ENCODE measurements around the gene AP1G1. TPM values are rescaled to one million over a fixed set of nuclear protein-coding genes. Genes with fewer than 3 reads are reported as not detected.

The AP1G1 gene
- total RNA-seq, 4 donors from 2014 or later, result 113 to 153 (median 137) TPM

DNA sequence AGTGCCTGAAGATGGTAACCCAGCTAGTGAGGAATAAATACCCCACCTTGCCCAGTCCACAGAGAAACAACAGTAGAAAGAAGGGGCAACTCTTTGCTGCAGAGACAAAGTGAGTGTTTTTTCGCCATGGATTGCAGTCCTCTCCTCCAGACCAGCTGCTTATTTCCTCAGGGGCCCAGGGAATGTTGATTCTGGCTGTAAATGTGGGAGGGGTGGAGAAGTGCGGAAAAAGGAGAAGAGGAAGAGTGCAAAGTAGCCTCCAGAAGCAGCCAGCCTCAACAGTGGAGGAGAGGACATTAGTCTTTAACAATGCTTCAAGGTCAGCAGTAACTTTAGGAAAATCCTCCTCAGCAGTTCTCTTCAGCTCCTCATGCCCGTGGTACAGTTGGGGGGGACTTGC is 76.0 kb downstream of the AP1G1 start:
- TF ChIP-seq, protein P1, sequence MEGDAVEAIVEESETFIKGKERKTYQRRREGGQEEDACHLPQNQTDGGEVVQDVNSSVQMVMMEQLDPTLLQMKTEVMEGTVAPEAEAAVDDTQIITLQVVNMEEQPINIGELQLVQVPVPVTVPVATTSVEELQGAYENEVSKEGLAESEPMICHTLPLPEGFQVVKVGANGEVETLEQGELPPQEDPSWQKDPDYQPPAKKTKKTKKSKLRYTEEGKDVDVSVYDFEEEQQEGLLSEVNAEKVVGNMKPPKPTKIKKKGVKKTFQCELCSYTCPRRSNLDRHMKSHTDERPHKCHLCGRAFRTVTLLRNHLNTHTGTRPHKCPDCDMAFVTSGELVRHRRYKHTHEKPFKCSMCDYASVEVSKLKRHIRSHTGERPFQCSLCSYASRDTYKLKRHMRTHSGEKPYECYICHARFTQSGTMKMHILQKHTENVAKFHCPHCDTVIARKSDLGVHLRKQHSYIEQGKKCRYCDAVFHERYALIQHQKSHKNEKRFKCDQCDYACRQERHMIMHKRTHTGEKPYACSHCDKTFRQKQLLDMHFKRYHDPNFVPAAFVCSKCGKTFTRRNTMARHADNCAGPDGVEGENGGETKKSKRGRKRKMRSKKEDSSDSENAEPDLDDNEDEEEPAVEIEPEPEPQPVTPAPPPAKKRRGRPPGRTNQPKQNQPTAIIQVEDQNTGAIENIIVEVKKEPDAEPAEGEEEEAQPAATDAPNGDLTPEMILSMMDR (IDR thresholded peaks at IDR 0.05), result no peak
- no peak for TF ChIP-seq POLR2A (IDR thresholded peaks at IDR 0.05)
- no peaks in the 10 kb centered on the region for H3K9me3 ChIP-seq
- no peaks in the 10 kb centered on the region for H3K27me3 ChIP-seq
- peaks cover 0 to 63% (median 7%) of the 10 kb centered on the region in 3 donors for H3K36me3 ChIP-seq
- DNase-seq, result no peak
- H3K27ac ChIP-seq, result peak overlapping the region in 2 of 4 donors; percentile 6
- no peak overlapping the region for H3K4me3 ChIP-seq
- peaks cover 0 to 18% (median 0%) of the 10 kb centered on the region in 4 donors for H3K4me1 ChIP-seq

DNA sequence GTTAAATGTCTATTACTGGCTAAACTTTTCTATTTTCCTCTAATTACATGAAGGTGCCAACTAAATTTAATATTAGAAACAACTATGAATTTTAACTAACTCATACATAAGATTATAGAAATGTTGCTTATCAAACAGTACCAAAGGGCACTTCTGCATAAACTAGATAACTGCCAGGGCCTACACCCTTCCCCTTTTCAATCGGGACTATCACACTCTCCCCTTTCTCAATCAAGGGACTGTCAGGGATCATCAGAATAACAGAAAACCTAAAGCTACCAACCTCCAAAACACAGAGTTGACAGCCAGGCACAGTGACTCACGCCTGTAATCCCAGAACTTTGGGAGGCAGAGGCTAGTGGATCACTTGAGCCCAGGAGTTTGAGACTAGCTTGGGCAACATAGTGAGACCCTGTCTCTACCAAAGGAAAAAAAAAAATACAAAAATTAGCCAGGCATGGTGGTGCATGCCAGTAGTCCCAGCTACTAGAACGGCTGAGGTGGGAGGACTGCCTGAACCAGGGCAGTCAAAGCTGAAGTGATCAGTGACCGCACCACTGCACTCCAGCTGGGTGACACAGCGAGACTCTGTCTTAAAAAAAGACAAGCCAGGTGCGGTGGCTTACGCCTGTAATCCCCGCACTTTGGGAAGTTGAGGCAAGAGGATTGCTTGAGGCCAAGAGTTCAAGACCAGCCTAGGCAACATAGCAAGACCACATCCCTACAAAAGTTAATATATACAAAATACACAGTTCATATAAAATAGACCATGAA is 80.9 kb downstream of the AP1G1 start:
- Histone ChIP-seq H3K4me1 (peaks cover 0 to 51% (median 7%) of the 10 kb centered on the region in 4 donors), H3K4me3 (no peak overlapping the region), H3K27me3 (no peaks in the 10 kb centered on the region), H3K9me3 (no peaks in the 10 kb centered on the region), H3K36me3 (peaks cover 0 to 24% (median 0%) of the 10 kb centered on the region in 3 donors), H3K27ac (peak overlapping the region; percentile 54 to 87 (median 66))
- peak in 1 of 3 donors; percentile 24 for DNase-seq
- TF ChIP-seq, protein P1 (IDR thresholded peaks at IDR 0.05), result no peak
- no peak for TF ChIP-seq POLR2A (IDR thresholded peaks at IDR 0.05)

DNA sequence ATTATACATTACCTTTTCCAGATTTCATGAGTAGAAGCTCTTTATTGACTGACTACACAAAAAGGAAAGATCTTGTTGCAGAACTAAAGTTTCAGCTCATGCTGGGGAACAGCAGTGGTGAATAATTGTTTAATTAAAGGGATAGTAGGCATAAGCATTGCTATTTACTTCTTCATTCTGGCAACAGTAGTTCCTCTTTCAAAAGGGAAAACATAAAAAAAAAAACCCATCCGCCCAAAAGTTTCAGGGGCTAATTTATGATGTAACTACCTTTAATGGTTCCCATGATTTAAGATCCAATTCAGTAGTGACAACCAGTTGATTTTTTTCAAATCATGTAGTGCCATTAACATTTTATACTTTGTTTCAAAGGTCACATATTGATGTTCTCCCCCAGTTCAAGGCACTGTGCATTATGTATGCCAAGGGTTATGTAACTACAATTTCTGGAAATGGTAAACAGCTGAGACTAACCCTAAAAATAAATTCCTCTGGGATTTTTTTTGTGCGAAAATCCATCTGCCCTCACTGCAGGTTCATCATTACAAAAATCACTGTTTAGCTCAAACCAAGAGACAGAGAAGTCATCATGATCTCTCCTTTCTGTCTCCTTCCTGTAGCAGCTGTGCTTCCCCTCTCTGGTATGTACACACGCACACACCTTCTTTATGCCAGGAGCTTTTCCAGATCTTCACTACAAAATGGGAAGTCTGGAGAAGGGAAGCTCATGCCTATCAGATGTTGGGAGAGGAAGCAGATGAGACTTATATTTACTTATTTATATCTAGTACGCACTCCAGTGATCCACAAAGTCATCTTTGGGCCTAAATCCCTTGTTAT is 81.9 kb downstream of the AP1G1 start:
- Histone ChIP-seq H3K4me1 (peaks cover 0 to 53% (median 7%) of the 10 kb centered on the region in 4 donors), H3K36me3 (peaks cover 0 to 18% (median 0%) of the 10 kb centered on the region in 3 donors), H3K27ac (peak overlapping the region; percentile 54 to 87 (median 66)), H3K9me3 (no peaks in the 10 kb centered on the region), H3K4me3 (no peak overlapping the region), H3K27me3 (no peaks in the 10 kb centered on the region)
- no peak for DNase-seq
- no peak for TF ChIP-seq POLR2A (IDR thresholded peaks at IDR 0.05)
- TF ChIP-seq, protein P1 (IDR thresholded peaks at IDR 0.05), result no peak

DNA sequence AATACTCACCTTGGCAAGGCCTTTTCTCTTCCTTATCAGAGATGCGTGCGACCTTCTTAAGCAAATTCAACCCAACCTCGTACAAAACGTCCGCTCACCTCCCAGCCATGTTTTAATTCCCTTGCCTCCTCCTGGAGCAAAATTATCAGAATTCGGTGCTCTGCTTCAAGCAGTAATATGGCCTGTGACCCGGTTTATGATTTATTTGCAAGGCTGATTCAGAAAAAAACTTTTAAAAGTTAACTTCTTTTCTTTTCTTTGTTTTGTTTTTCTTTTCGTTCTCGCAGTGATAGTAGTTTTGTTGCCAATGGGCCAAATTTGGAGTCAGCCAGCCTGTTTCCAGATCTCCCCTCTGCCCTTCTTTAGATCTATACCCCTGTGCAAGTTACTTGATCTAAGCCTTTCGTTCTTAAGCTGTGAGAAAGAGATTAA is 84.3 kb downstream of the AP1G1 start, which contains the start of gene PHLPP2:
Gene PHLPP2 (minus strand): TSS at position 382 of the 432 bp plus-strand sequence. CDS start 9,906 bp downstream, outside the sequence.
- no peaks in the 10 kb centered on the region for H3K9me3 ChIP-seq
- no peak for DNase-seq
- TF ChIP-seq POLR2A (IDR thresholded peaks at IDR 0.05), result no peak
- TF ChIP-seq, protein P1 (IDR thresholded peaks at IDR 0.05), result no peak
- H3K4me3 ChIP-seq, result peak within 1 kb of the TSS; percentile 79 to 97 (median 88)
- no peaks in the 10 kb centered on the region for H3K36me3 ChIP-seq
- H3K27me3 ChIP-seq, result no peaks in the 10 kb centered on the region
- peak within 1 kb of the TSS; percentile 91 to 97 (median 94) for H3K27ac ChIP-seq
- peaks cover 0 to 53% (median 7%) of the 10 kb centered on the region in 4 donors for H3K4me1 ChIP-seq

DNA sequence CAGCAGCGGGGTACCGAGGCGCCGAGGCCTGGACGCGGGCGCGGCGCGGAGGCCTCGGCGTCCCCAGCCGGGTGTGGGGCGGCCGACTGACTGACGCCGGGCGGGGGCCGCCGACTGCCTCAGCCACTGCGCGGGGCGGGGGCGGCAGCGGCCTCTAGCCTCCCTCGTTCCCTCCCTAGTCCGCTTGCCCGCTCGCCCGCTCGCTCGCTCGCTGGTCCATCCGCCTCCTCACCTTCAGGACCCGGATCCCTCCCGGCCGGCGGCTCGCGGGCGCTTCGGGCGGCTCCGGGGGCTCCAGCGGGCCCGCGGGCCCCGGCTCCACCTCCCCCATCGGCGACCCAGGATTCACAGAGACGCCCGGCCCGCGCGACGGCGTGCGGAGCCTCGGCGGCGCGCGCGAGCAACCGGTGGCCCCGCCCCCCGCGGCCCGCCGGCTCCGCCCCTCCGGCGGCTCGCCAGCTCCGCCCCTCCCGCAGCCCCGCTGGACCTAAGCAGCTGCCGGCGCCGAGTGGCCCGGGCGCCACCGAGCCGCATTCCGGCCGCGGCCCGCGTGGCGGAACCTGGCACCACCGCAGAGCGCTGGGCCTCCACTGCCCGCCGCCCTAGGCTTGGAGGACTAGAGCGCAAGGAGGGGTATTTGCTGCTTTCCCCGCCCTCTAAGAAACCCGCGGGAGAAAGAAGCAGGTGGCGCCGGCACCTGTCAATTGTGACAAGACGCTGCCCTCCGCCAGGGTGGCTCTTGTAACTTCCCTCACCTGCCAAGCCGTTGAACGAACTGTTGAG is 84.9 kb downstream of the AP1G1 start:
- Histone ChIP-seq H3K9me3 (no peaks in the 10 kb centered on the region), H3K27ac (peak overlapping the region; percentile 91 to 97 (median 94)), H3K36me3 (no peaks in the 10 kb centered on the region), H3K27me3 (no peaks in the 10 kb centered on the region), H3K4me3 (peak overlapping the region; percentile 79 to 97 (median 88)), H3K4me1 (peaks cover 0 to 53% (median 7%) of the 10 kb centered on the region in 4 donors)
- peak; percentile 78 to 90 (median 90) for DNase-seq
- peak in 1 of 2 donors; percentile 43 for TF ChIP-seq POLR2A (IDR thresholded peaks at IDR 0.05)
- TF ChIP-seq, protein P1 (IDR thresholded peaks at IDR 0.05), result peak in 5 of 6 experiments; percentile 12 to 45 (median 40)
